ENCODE results near the gene NSL1. TPM values are rescaled to one million over a fixed set of nuclear protein-coding genes. Genes with fewer than 3 reads are reported as not detected.
A peak's percentile ranks its signal among the peaks of the same experiment; 100 is the strongest.
"Not testable (repeated sequence)": the region's sequence is repeated elsewhere in the genome, so short reads cannot be mapped to it uniquely, and the experiment has no call there.

The NSL1 gene
- polyA plus RNA-seq, 3 donors: 16.8 to 80.3 (median 62.3) TPM

GRCh38 chr1:212728606-212729005 lies 63.0 kb downstream of the NSL1 start:
- H3K9ac ChIP-seq (ENCODE audit: insufficient read depth, low read length, poor library complexity, severe bottlenecking): no peak overlapping the region
- Mint-ChIP-seq H3K9me3 (peaks cover 0 to 3% (median 0%) of the 10 kb centered on the region in 7 donors), H3K27me3 (ENCODE audit: low read depth in 3 of 3) (peaks cover 0 to 1% (median 0%) of the 10 kb centered on the region in 3 donors), H3K36me3 (peaks cover 19 to 27% of the 10 kb centered on the region in 2 donors), H3K4me1 (peaks cover 5% of the 10 kb centered on the region), H3K4me3 (no peak overlapping the region), H3K27ac (no peak overlapping the region)
- 71% methylated on average over 1 of the region's 5 CpGs for WGBS (ENCODE audit: insufficient coverage)
- no peak for TF ChIP-seq CTCF (IDR thresholded peaks at IDR 0.05)
- H3K9me3 ChIP-seq (replicated peaks in 1 of 2; ENCODE audit: control insufficient read depth in 1 of 2, insufficient read depth in 1 of 2, low read length in 2 of 2): no peaks in the 10 kb centered on the region
- no peaks in the 10 kb centered on the region for H3K79me2 ChIP-seq (ENCODE audit: insufficient read depth, low read length)
- no peak overlapping the region for H2AFZ ChIP-seq (ENCODE audit: insufficient read depth, low read depth, low read length, poor library complexity, severe bottlenecking)
- H4K20me1 ChIP-seq (ENCODE audit: insufficient read depth, low read length): no peaks in the 10 kb centered on the region
- no peaks in the 10 kb centered on the region for H3K27me3 ChIP-seq (ENCODE audit: control insufficient read depth in 2 of 2, insufficient read depth in 2 of 2, low read length in 2 of 2)
- intact Hi-C loops (cut with micrococcal nuclease): no loop called here
- H3K4me1 ChIP-seq (ENCODE audit: control insufficient read depth in 1 of 2, insufficient read depth in 2 of 2, low read length in 2 of 2): no peaks in the 10 kb centered on the region
- H3K4me3 ChIP-seq (replicated peaks in 1 of 3; ENCODE audit: low read depth in 2 of 3, low read length in 3 of 3): no peak overlapping the region
- H3K4me2 ChIP-seq (replicated peaks; ENCODE audit: extremely low read depth, low read length, poor library complexity, severe bottlenecking): no peak overlapping the region
- H3K27ac ChIP-seq (ENCODE audit: low read depth in 1 of 2, low read length in 2 of 2): no peak overlapping the region
- DNase-seq: no peak
- H3K36me3 ChIP-seq (replicated peaks in 1 of 2; ENCODE audit: control insufficient read depth in 1 of 2, insufficient read depth in 2 of 2, low read length in 2 of 2): peaks cover 5 to 12% of the 10 kb centered on the region in 2 donors

- Mint-ChIP-seq H3K27ac (peak overlapping the region in 3 of 7 donors; percentile 32 to 62 (median 51)), H3K4me3 (no peak overlapping the region), H3K36me3 (peaks cover 16 to 18% of the 10 kb centered on the region in 2 donors), H3K4me1 (peaks cover 10% of the 10 kb centered on the region), H3K9me3 (peaks cover 0 to 3% (median 0%) of the 10 kb centered on the region in 7 donors), H3K27me3 (ENCODE audit: low read depth in 3 of 3) (peaks cover 0 to 1% (median 0%) of the 10 kb centered on the region in 3 donors)
- no peak for TF ChIP-seq CTCF (IDR thresholded peaks at IDR 0.05)
- no peak for DNase-seq
- Histone ChIP-seq H3K9me3 (replicated peaks in 1 of 2; ENCODE audit: control insufficient read depth in 1 of 2, insufficient read depth in 1 of 2, low read length in 2 of 2) (no peaks in the 10 kb centered on the region), H3K27ac (ENCODE audit: low read depth in 1 of 2, low read length in 2 of 2) (no peak overlapping the region), H3K27me3 (ENCODE audit: control insufficient read depth in 2 of 2, insufficient read depth in 2 of 2, low read length in 2 of 2) (no peaks in the 10 kb centered on the region), H3K9ac (ENCODE audit: insufficient read depth, low read length, poor library complexity, severe bottlenecking) (no peak overlapping the region), H2AFZ (ENCODE audit: insufficient read depth, low read depth, low read length, poor library complexity, severe bottlenecking) (no peak overlapping the region), H3K4me2 (replicated peaks; ENCODE audit: extremely low read depth, low read length, poor library complexity, severe bottlenecking) (no peak overlapping the region), H3K4me3 (replicated peaks in 1 of 3; ENCODE audit: low read depth in 2 of 3, low read length in 3 of 3) (no peak overlapping the region), H3K36me3 (replicated peaks in 1 of 2; ENCODE audit: control insufficient read depth in 1 of 2, insufficient read depth in 2 of 2, low read length in 2 of 2) (peaks cover 2% of the 10 kb centered on the region in 2 donors), H3K79me2 (ENCODE audit: insufficient read depth, low read length) (no peaks in the 10 kb centered on the region), H4K20me1 (ENCODE audit: insufficient read depth, low read length) (no peaks in the 10 kb centered on the region), H3K4me1 (ENCODE audit: control insufficient read depth in 1 of 2, insufficient read depth in 2 of 2, low read length in 2 of 2) (peaks cover 1 to 3% of the 10 kb centered on the region in 2 donors)
- WGBS (ENCODE audit: insufficient coverage): 60% methylated on average over 3 of the region's 13 CpGs
- intact Hi-C loops (cut with micrococcal nuclease): no loop called here
These were observed 64.0 kb downstream of the NSL1 start for GRCh38 chr1:212727386-212728181.

- peaks cover 24% of the 10 kb centered on the region for H3K4me1 Mint-ChIP-seq
- H3K9me3 Mint-ChIP-seq: not testable (repeated sequence)
These were observed 66.9 kb downstream of the NSL1 start for GRCh38 chr1:212724679-212725078.

More at GRCh38 chr1:212724679-212725078, 66.9 kb downstream of the NSL1 start:
- H3K27ac Mint-ChIP-seq; H3K27me3 Mint-ChIP-seq (ENCODE audit: low read depth in 3 of 3); H3K27ac ChIP-seq (ENCODE audit: low read depth in 1 of 2, low read length in 2 of 2); H4K20me1 ChIP-seq (ENCODE audit: insufficient read depth, low read length); H2AFZ ChIP-seq (ENCODE audit: insufficient read depth, low read depth, low read length, poor library complexity, severe bottlenecking); H3K9ac ChIP-seq (ENCODE audit: insufficient read depth, low read length, poor library complexity, severe bottlenecking); H3K4me2 ChIP-seq (replicated peaks; ENCODE audit: extremely low read depth, low read length, poor library complexity, severe bottlenecking); H3K4me3 ChIP-seq (replicated peaks in 1 of 3; ENCODE audit: low read depth in 2 of 3, low read length in 3 of 3); intact Hi-C loops (cut with micrococcal nuclease); H3K4me3 Mint-ChIP-seq; DNase-seq; H3K79me2 ChIP-seq (ENCODE audit: insufficient read depth, low read length); H3K9me3 ChIP-seq (replicated peaks in 1 of 2; ENCODE audit: control insufficient read depth in 1 of 2, insufficient read depth in 1 of 2, low read length in 2 of 2); H3K36me3 ChIP-seq (replicated peaks in 1 of 2; ENCODE audit: control insufficient read depth in 1 of 2, insufficient read depth in 2 of 2, low read length in 2 of 2); H3K27me3 ChIP-seq (ENCODE audit: control insufficient read depth in 2 of 2, insufficient read depth in 2 of 2, low read length in 2 of 2): not testable (repeated sequence)
- H3K36me3 Mint-ChIP-seq: peaks cover 9 to 11% of the 10 kb centered on the region in 2 donors
- H3K4me1 ChIP-seq (ENCODE audit: control insufficient read depth in 1 of 2, insufficient read depth in 2 of 2, low read length in 2 of 2): peaks cover 7 to 16% of the 10 kb centered on the region in 2 donors
- WGBS (ENCODE audit: insufficient coverage): 97% methylated on average over 11 of the region's 34 CpGs
